HPDE6-E6E7 (cell line): ENCODE results near the gene PBXIP1.
"Not testable (repeated sequence)": the region's sequence is repeated elsewhere in the genome, so short reads cannot be mapped to it uniquely, and the experiment has no call there.

Source experiments
- DNase-seq: peaks from one replicate; pipeline ENCODE4 v3.0.0; 2011; ENCODE audit warnings: missing footprints; ENCODE audit errors: extremely low spot score

PBXIP1 gene

GRCh38 chr1:154994591-154994990 is 38.7 kb upstream of the PBXIP1 start:
- no peak for DNase-seq

GRCh38 chr1:154994269-154994587 is 38.3 kb upstream of the PBXIP1 start:
- no peak for DNase-seq

- DNase-seq = no peak
Observed at GRCh38 chr1:154993572-154994268, 37.8 kb upstream of the PBXIP1 start, which contains the start of gene LENEP. TSS of gene LENEP (plus strand) at chr1:154993586. CDS start at chr1:154993608, 22 bp downstream.

GRCh38 chr1:154992721-154993571 is 37.0 kb upstream of the PBXIP1 start:
- DNase-seq = no peak

GRCh38 chr1:154990276-154990675 is 34.4 kb upstream of the PBXIP1 start:
- DNase-seq = no peak

GRCh38 chr1:154989195-154989860 is 33.4 kb upstream of the PBXIP1 start:
- DNase-seq = no peak

GRCh38 chr1:154988058-154988954 is 32.4 kb upstream of the PBXIP1 start:
- DNase-seq = no peak

- no peak for DNase-seq
Observed at GRCh38 chr1:154987326-154987725, 31.4 kb upstream of the PBXIP1 start.

- DNase-seq = not testable (repeated sequence)
Observed at GRCh38 chr1:154986736-154987135, 30.8 kb upstream of the PBXIP1 start.

- no peak for DNase-seq
Observed at GRCh38 chr1:154983776-154984466, 28.0 kb upstream of the PBXIP1 start.

- DNase-seq = peak; percentile 100
Observed at GRCh38 chr1:154982897-154983648, 27.2 kb upstream of the PBXIP1 start, which contains the start of gene FLAD1. TSS of gene FLAD1 (plus strand) at chr1:154983344. CDS start at chr1:154983695, 351 bp downstream.

- DNase-seq = no peak
Observed at GRCh38 chr1:154982341-154982740, 26.4 kb upstream of the PBXIP1 start.

GRCh38 chr1:154978360-154978759 is 22.5 kb upstream of the PBXIP1 start:
- DNase-seq = no peak

GRCh38 chr1:154977762-154978161 is 21.9 kb upstream of the PBXIP1 start:
- DNase-seq = not testable (repeated sequence)

- no peak for DNase-seq
Observed at GRCh38 chr1:154975409-154976059, 19.6 kb upstream of the PBXIP1 start.

GRCh38 chr1:154974808-154975408 is 19.0 kb upstream of the PBXIP1 start:
- peak; percentile 82 for DNase-seq

GRCh38 chr1:154974102-154974807 is 18.4 kb upstream of the PBXIP1 start, which contains the start of gene CKS1B:
TSS of gene CKS1B (plus strand) at chr1:154974681. CDS start at chr1:154974746, 65 bp downstream.
- peak; percentile 95 for DNase-seq
